Fibroblast of mammary gland (primary cell): ENCODE results near the gene EZR.

ENCODE experiments used
- DNase-seq: peaks from one replicate; pipeline ENCODE4 v3.0.0-alpha.2; 2010; ENCODE audit warnings: low read depth
- H3K4me3 ChIP-seq: 2 replicates; pipeline ENCODE4 v1.5.1; 2011; ENCODE audit warnings: low read depth, mild to moderate bottlenecking, low read length, moderate library complexity; ENCODE audit not compliant: control insufficient read depth
- CTCF ChIP-seq: conservative IDR thresholded peaks from 2 replicates; pipeline ENCODE4 v1.5.1; 2011; ENCODE audit warnings: low read depth, low read length, inconsistent platforms; ENCODE audit not compliant: control insufficient read depth, insufficient read depth

The EZR gene

GRCh38 chr6:158739673-158740072 lies 79.5 kb downstream of the EZR start:
- no peak overlapping the region for H3K4me3 ChIP-seq
- TF ChIP-seq CTCF, result no peak
- DNase-seq, result no peak

- DNase-seq, result peak; percentile 80
- H3K4me3 ChIP-seq, result no peak overlapping the region
- no peak for TF ChIP-seq CTCF
Measured at GRCh38 chr6:158737710-158738615, 81.2 kb downstream of the EZR start.

- TF ChIP-seq CTCF, result no peak
- no peak for DNase-seq
- no peak overlapping the region for H3K4me3 ChIP-seq
Measured at GRCh38 chr6:158737082-158737709, 82.0 kb downstream of the EZR start.

GRCh38 chr6:158735009-158735408 lies 84.2 kb downstream of the EZR start:
- no peak overlapping the region for H3K4me3 ChIP-seq
- DNase-seq, result no peak
- TF ChIP-seq CTCF, result no peak

- H3K4me3 ChIP-seq, result no peak overlapping the region
- no peak for DNase-seq
- no peak for TF ChIP-seq CTCF
Measured at GRCh38 chr6:158730541-158730907, 88.6 kb downstream of the EZR start.

GRCh38 chr6:158729906-158730540 lies 89.1 kb downstream of the EZR start:
- TF ChIP-seq CTCF, result no peak
- DNase-seq, result no peak
- H3K4me3 ChIP-seq, result no peak overlapping the region
